GM18520 (cell line): ENCODE data around the gene LIMK1.

Experiments
- ATAC-seq: cut with Tn5 transposase; IDR thresholded peaks from one replicate; pipeline ENCODE4 v1.9.1; 2021; ENCODE audit not compliant: unreplicated experiment

The LIMK1 gene

GRCh38 chr7:74082770-74083116 lies 861 bp upstream of the LIMK1 start:
- no peak for ATAC-seq

GRCh38 chr7:74083928-74084721 lies 521 bp downstream of the LIMK1 start:
- peak; percentile 30 for ATAC-seq

GRCh38 chr7:74084722-74085578 lies 1.3 kb downstream of the LIMK1 start:
- ATAC-seq, result no peak

GRCh38 chr7:74087791-74088453 lies 4.3 kb downstream of the LIMK1 start:
- no peak for ATAC-seq

GRCh38 chr7:74092321-74092963 lies 8.8 kb downstream of the LIMK1 start:
- no peak for ATAC-seq

GRCh38 chr7:74092964-74093471 lies 9.4 kb downstream of the LIMK1 start:
- ATAC-seq, result peak; percentile 50

- no peak for ATAC-seq
Observed at GRCh38 chr7:74093671-74094223, 10.1 kb downstream of the LIMK1 start.

GRCh38 chr7:74094224-74095101 lies 10.9 kb downstream of the LIMK1 start:
- peak; percentile 45 for ATAC-seq

GRCh38 chr7:74095135-74095534 lies 11.5 kb downstream of the LIMK1 start:
- ATAC-seq, result no peak

GRCh38 chr7:74097937-74098614 lies 14.5 kb downstream of the LIMK1 start:
- no peak for ATAC-seq

GRCh38 chr7:74099031-74099430 lies 15.4 kb downstream of the LIMK1 start:
- no peak for ATAC-seq

GRCh38 chr7:74101061-74101681 lies 17.6 kb downstream of the LIMK1 start:
- ATAC-seq, result peak; percentile 92

GRCh38 chr7:74103219-74103772 lies 19.7 kb downstream of the LIMK1 start:
- no peak for ATAC-seq

GRCh38 chr7:74104702-74105101 lies 21.1 kb downstream of the LIMK1 start:
- no peak for ATAC-seq

- no peak for ATAC-seq
Observed at GRCh38 chr7:74105992-74106391, 22.4 kb downstream of the LIMK1 start.

- no peak for ATAC-seq
Observed at GRCh38 chr7:74106846-74107245, 23.2 kb downstream of the LIMK1 start.

GRCh38 chr7:74115326-74115725 lies 31.7 kb downstream of the LIMK1 start:
- no peak for ATAC-seq

GRCh38 chr7:74116356-74116755 lies 32.8 kb downstream of the LIMK1 start:
- ATAC-seq, result no peak
